Choroid plexus epithelial cell (primary cell): ENCODE data around the gene NOCT.

ENCODE experiments used
- DNase-seq: peaks from one replicate; pipeline ENCODE4 v3.0.0-alpha.2; 2010; ENCODE audit warnings: low read depth
- H3K4me3 ChIP-seq: 2 replicates; pipeline ENCODE4 v1.5.1; 2011; ENCODE audit warnings: low read depth, mild to moderate bottlenecking, control low read depth, low read length, moderate library complexity
- CTCF ChIP-seq: conservative IDR thresholded peaks from 2 replicates; pipeline ENCODE4 v1.5.1; 2011; ENCODE audit warnings: low read depth, mild to moderate bottlenecking, control low read depth, inconsistent platforms, low read length, moderate library complexity

The NOCT gene

DNA sequence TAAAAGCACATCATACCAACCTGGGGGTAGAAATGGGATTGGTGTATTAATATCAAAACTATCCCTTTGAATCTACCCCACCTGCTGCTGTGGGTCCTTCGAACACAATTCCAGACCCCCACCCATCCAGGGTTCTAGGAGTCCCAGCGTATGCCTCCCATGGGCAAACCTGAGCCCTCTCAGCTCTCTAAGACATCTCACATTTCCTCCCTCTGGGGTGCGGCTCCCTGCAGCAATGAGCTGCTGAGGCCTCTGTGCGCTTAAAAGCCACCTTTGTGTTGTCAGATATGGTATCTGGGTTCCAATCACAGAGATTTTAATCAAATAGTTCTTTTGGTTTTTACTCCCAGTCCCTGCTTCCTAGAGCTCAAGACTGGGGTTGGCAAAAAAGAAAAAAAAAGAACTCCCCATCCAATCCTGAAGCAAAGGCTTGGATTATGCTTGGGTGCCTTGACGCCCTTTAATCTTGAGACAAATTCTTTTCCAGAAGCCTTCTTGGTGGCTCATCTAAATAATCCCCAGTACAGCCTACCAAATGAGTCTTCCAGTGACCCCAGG is 37.5 kb upstream of the NOCT start:
- DNase-seq: no peak
- TF ChIP-seq CTCF: no peak
- H3K4me3 ChIP-seq: no peak overlapping the region

DNA sequence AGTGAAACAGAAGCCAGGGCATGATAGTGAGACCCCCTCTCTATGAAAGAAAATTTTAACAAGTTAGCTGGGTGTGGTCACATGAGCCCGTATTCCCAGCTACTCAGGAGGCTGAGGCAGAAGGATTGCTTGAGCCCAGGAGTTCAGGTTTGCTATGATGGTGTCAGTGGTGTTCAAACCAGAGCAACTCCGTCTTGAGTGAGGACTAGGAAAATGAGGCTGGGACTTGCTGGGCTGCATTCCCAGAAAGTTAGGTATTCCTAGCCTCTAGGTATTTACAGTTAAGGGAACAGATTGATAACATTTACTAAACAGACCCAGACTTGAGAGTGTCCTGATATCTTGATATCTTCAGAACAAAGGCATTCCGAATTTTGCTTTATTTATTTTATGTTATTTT is 37.0 kb upstream of the NOCT start:
- no peak for DNase-seq
- TF ChIP-seq CTCF: no peak
- H3K4me3 ChIP-seq: no peak overlapping the region

DNA sequence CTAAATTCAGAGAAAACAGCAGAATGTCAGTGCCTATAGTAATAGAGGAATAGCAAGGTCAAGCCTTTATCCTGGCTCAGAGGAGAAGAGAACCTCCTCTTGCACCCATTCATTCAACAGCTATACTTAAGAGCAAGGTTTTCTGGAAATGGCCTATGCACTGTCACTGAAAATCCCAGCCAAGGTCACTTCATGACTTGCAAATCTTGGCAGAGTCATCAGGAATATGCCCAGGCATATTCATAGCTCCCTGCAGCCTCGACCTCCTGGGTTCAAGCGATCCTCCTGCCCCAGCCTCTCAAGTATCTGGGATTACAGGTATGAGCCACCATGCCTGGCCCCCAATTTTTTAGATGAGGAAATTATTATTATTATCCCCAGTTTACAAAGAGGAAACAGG is 35.8 kb upstream of the NOCT start:
- TF ChIP-seq CTCF: no peak
- H3K4me3 ChIP-seq: no peak overlapping the region
- no peak for DNase-seq

- no peak overlapping the region for H3K4me3 ChIP-seq
- DNase-seq: peak; percentile 95
- TF ChIP-seq CTCF: peak; percentile 57
These were observed 33.6 kb upstream of the NOCT start for GRCh38 chr4:138981930-138982390.

- no peak for TF ChIP-seq CTCF
These were observed 32.8 kb upstream of the NOCT start for GRCh38 chr4:138982754-138983153.

GRCh38 chr4:138983690-138984089 is 31.9 kb upstream of the NOCT start:
- no peak for DNase-seq
- no peak overlapping the region for H3K4me3 ChIP-seq
- TF ChIP-seq CTCF: no peak

More at GRCh38 chr4:138982754-138983153, 32.8 kb upstream of the NOCT start:
- no peak overlapping the region for H3K4me3 ChIP-seq
- no peak for DNase-seq

DNA sequence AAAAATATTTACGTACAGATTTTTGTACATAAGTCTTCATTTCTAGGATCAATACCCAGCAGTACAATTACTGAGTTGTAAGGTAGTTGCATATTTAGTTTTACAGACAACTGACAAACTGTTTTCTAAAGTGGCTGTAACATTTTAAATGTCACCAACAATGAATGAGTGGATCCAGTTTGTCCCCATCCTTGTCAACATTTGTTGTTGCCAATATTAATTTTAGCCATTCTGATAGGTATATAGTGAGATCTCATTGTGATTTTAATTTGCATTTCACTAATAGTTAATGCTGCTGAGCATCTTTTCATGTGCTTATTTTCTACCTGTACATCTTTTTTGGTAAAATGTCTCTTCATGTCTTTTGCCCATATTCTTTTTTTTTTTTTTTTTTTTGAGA is 30.9 kb upstream of the NOCT start:
- H3K4me3 ChIP-seq: no peak overlapping the region
- no peak for TF ChIP-seq CTCF
- no peak for DNase-seq
